HG02798 (cell line): ENCODE data around the gene KRT222.

ENCODE experiments used
- ATAC-seq: cut with Tn5 transposase; IDR thresholded peaks from one replicate; pipeline ENCODE4 v1.9.1; 2021; ENCODE audit warnings: mild to moderate bottlenecking; ENCODE audit not compliant: unreplicated experiment, poor library complexity

The KRT222 gene

GRCh38 chr17:40617678-40618240 is 47.2 kb downstream of the KRT222 start:
- no peak for ATAC-seq

DNA sequence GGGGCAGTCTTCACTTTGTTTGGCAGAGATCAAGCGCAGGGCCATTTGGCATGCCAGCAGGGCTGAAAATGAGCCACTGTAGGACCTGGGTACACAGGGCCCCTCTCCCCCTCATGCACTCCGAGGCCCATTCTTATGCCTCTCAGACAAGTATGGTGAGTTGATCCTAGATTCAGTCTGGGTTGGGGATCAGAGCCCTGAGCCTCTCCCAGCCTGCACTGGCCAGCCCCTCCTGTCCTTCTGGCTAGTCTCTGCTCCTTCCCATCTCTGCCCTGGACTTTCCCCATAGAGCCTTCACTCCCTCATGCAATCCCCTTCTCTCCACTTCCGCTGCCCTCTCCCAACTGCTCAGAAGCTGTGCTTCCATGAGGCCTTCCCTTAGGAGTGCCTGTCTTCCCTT is 48.4 kb downstream of the KRT222 start:
- no peak for ATAC-seq

GRCh38 chr17:40615841-40616476 is 49.0 kb downstream of the KRT222 start:
- no peak for ATAC-seq

- ATAC-seq = peak; percentile 79
These were observed 49.7 kb downstream of the KRT222 start for GRCh38 chr17:40615068-40615840.

DNA sequence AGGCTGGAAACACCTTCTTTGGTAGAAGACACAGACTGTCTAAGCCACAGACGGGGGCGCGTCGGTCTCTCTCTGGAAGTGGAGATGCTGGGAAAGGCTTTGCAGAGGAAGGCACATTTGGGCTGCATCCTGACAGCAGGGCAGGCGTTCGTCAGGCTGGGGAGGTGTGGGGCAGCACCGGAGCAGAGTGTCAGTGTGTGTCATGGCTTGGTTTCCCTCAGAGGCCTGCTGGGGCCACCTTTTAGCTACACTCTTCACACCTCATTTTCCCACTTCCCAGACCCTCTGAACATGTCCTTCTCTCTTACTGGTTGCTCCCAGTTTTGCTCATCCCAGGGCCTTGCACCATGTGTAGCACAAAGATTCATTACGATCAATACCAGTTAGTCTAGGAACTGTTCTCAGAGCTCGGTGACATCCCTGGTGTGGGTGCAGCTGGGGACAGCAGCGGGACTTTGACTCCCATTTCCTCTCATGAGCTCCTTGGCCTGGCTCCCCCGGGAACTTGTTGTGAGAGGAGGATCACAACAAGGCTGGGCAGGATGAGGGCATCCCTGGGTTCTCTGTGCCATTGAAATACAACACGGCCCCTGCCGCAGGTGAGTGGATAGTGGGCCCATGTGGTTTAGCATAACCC is 50.4 kb downstream of the KRT222 start:
- peak; percentile 5 for ATAC-seq

- no peak for ATAC-seq
These were observed 51.4 kb downstream of the KRT222 start for GRCh38 chr17:40613467-40614154.

GRCh38 chr17:40612599-40613244 is 52.3 kb downstream of the KRT222 start:
- ATAC-seq = no peak

DNA sequence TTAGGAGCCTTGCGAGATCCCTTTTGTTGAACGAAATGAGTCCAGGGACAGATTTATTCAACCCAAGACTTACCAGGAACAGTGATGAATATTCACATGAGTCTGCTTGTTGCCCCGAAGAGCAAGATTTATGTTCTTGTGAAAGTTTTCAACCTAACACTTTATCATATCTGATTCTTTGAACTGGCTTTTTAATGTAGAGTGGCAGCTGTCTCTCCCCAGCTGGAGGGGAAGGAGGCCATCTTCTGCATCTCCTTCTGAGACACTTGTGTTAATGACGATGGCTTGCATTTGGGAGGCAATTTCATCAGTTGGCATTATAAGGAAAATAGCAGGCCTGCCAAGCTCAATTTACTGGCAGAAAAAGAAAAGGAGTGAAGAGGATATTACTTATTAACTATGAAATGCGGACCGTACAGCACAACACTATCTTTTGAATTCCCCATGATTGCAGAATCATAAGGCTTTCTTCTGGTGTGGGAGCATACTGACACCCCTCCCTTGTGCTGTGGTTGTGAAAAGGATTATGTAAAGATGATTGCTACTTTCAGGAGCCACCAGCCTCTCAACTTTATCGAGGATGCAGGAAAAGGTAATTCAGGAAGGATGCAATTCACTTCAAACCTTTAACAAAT is 53.0 kb downstream of the KRT222 start:
- no peak for ATAC-seq

DNA sequence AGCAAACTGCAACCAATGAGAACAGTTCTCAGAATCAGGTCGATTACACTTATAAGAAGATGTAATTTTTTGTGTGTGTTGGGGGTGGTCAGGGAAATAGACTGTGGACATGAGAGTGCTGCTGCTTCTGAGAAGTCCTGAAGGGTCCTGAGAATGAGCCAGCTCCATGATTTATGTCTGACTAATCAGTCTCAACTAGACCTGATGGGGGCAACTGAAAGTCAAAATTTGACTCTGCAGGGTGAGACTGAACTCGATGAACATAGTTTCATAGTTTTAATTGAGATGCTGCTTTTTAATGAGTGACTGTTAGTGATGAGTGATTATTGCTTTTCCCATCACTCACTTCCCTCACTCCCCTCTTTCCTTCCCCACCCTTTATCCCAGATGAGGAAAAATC is 54.6 kb downstream of the KRT222 start:
- ATAC-seq = no peak

DNA sequence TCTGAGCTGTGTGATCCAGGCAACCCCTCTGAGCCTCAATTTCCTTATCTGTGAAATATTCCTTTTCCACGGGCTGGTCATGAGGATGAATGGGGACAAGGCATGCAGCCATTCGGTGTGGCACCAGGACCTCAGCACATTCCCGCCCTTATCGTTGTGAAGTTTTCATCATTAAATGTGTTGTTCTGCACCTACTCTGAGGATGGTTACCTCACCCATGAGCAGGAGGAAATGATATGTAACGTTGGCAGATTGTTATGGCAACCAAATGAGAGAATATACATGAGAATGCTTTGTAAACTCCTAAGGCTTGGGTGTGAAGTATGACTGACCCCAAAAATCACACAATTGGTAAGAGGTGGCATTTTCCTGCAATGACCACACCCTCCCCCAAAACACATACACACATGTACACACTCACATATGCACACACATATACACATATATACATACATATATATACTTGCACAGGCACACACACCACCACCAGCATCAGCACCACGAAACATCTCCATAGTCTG is 56.9 kb downstream of the KRT222 start:
- no peak for ATAC-seq

- ATAC-seq = no peak
These were observed 57.3 kb downstream of the KRT222 start for GRCh38 chr17:40607641-40608040.

DNA sequence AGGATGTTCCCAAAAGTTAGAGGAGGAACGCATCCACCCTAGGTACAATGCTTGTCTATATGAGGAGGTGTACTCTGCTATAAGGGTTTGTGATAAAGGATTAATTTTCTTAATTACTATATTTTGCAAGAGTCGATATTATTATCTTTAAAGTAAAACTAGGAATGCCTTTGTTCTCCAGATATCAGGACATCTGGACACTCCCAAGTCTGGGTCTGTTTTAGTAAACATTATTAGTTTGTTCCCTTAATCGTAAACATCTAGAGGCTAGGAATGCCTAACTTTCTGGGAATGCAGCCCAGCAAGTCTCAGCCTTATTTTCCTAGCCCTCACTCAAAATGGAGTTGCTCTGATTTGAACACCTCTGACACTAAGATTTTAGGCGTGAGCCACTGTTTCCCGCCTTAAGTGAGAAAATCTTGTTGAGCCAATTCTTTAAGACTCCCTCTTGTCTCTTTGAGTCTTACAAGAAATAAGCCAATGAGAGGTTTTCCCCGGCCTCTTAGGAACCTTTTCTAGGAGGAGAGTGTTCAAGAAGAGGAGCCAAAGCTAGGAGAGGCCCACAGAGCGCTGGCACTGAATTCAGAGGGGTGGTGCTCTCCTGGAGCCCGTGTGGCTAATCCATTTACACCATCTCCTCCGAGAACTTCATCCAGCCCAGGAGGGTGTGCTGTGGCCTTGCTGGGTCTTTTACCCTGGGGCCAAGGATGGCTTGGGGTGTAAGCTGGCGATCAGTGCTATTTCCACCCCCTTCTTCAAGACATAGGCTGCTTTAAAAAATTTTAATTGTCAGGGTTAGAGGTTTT is 58.2 kb downstream of the KRT222 start:
- ATAC-seq = no peak

DNA sequence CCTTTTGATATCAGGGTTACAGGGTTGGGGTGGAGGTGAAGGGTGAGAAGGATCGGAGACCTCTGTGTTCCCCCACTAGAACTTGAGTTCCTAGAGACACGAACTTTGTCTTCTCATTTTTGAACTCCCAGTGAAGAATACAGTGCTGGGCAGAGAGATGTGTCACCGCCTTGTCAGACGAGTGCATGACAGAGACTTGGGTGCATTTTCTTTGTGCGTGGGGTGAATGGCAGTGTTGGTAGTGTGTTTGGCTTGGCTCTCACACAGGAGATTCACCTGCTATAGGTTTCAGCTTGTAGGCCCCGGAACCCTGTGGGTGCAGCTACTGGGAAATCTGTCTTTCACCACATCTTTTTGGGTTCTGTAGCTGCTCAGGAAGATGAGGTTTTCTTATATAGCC is 59.7 kb downstream of the KRT222 start:
- no peak for ATAC-seq
